ENCODE results near the gene CDKN1C. TPM values are rescaled to one million over a fixed set of nuclear protein-coding genes. Genes with fewer than 3 reads are reported as not detected.
A peak's percentile ranks its signal among the peaks of the same experiment; 100 is the strongest.

CDKN1C gene
- total and polyA plus RNA-seq, 2 of the 8 experiments (the other 6 are each of a cell fraction or from before 2014, with no cell fraction given), result 12.8 to 14.1 TPM

DNA sequence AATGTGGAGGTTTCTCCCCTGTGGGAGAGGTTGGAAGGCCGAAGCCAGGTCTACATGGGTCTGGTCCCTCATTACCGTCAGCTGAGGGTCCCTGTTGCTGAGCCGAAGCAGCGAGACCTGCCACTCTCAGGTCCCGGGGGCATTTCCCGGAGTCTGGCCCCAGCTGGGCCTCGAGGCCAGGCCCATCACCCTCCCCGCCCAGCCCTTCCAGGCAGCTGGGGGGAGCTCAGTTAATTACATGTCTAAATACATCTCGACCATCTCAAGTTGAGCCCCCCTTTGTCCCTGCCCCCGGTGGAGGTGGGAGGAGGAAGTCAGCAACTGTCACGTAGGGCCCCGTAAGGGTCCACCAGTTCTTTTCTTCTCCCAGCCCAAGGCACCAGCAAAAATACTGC, 3.6 kb downstream of the CDKN1C start:
- Histone ChIP-seq H3K23ac (ENCODE audit: insufficient read length) (no peak overlapping the region), H3K9ac (replicated peaks in 1 of 4; ENCODE audit: extremely low read depth in 1 of 4, low read depth in 3 of 4, low read length in 3 of 4) (no peak overlapping the region), H2BK120ac (replicated peaks; ENCODE audit: low read depth, low read length) (no peak overlapping the region), H4K91ac (replicated peaks; ENCODE audit: insufficient read length, low read length) (no peak overlapping the region), H3K27me3 (replicated peaks in 1 of 4; ENCODE audit: control insufficient read depth in 3 of 4, extremely low read depth in 1 of 4, insufficient read depth in 3 of 4, low read length in 3 of 4) (peaks cover 2 to 71% (median 55%) of the 10 kb centered on the region in 4 experiments), H2BK15ac (ENCODE audit: low read length) (0 out of 2 replicates have a peak overlapping the region, but pooled peaks have one; percentile 72), H4K20me1 (replicated peaks in 1 of 2; ENCODE audit: control insufficient read depth in 1 of 2, insufficient read depth in 2 of 2, low read length in 2 of 2) (peaks cover 6 to 13% of the 10 kb centered on the region in 2 experiments), H3K79me2 (ENCODE audit: control insufficient read depth in 1 of 2, insufficient read depth in 2 of 2, low read length in 2 of 2) (no peaks in the 10 kb centered on the region), H2AK5ac (ENCODE audit: low read depth, low read length) (no peak overlapping the region), H3K4me1 (replicated peaks in 1 of 4; ENCODE audit: control insufficient read depth in 3 of 4, insufficient read depth in 4 of 4, low read length in 3 of 4) (peaks cover 0 to 24% (median 20%) of the 10 kb centered on the region in 4 experiments; a peak in 6 of 7 replicates), H4K8ac (ENCODE audit: extremely low read depth, insufficient read depth, low read length) (no peak overlapping the region), H3K18ac (ENCODE audit: extremely low read depth, low read length) (no peak overlapping the region; the same call in 1 of the 2 replicates), H3K14ac (ENCODE audit: insufficient read length) (no peak overlapping the region), H3K36me3 (ENCODE audit: control insufficient read depth in 2 of 4, insufficient read depth in 4 of 4, low read length in 3 of 4) (peaks cover 0 to 4% (median 0%) of the 10 kb centered on the region in 4 experiments; a peak in 1 of 8 replicates), H2AFZ (ENCODE audit: low read length) (no peak overlapping the region), H3K56ac (replicated peaks; ENCODE audit: insufficient read length, low read depth, low read length) (no peak overlapping the region), H3K27ac (ENCODE audit: low read depth, low read length) (no peak overlapping the region), H3K79me1 (ENCODE audit: low read depth, low read length) (no peaks in the 10 kb centered on the region), H2BK12ac (ENCODE audit: low read depth, low read length) (0 out of 2 replicates have a peak overlapping the region, but pooled peaks have one; percentile 39), H3K9me3 (ENCODE audit: insufficient read depth in 2 of 2, low read depth in 1 of 2, low read length in 1 of 2) (no peaks in the 10 kb centered on the region; a peak in 1 of 4 replicates), H4K5ac (ENCODE audit: insufficient read length, low read depth, low read length) (no peak overlapping the region), H2BK20ac (ENCODE audit: low read length) (no peak overlapping the region), H3K4ac (replicated peaks; ENCODE audit: insufficient read length, low read depth, low read length) (no peak overlapping the region), H2BK5ac (ENCODE audit: low read depth, low read length) (no peak overlapping the region), H3K4me3 (ENCODE audit: extremely low read depth in 1 of 4, insufficient read depth in 2 of 4, low read depth in 3 of 4, low read length in 4 of 4) (no peak overlapping the region), H3K4me2 (ENCODE audit: insufficient read depth in 1 of 2, low read depth in 2 of 2, low read length in 2 of 2) (no peak overlapping the region), H3K23me2 (ENCODE audit: low read depth, low read length) (peaks cover 12% of the 10 kb centered on the region; the same call in 1 of the 2 replicates)
- TF ChIP-seq SIRT6 (IDR thresholded peaks at IDR 0.05; ENCODE audit: low read length) (no peak), ZNF274 (IDR thresholded peaks at IDR 0.05; ENCODE audit: borderline replicate concordance, extremely low read depth, low read length) (no peak)
- TF ChIP-seq, protein P1, sequence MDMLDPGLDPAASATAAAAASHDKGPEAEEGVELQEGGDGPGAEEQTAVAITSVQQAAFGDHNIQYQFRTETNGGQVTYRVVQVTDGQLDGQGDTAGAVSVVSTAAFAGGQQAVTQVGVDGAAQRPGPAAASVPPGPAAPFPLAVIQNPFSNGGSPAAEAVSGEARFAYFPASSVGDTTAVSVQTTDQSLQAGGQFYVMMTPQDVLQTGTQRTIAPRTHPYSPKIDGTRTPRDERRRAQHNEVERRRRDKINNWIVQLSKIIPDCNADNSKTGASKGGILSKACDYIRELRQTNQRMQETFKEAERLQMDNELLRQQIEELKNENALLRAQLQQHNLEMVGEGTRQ (IDR thresholded peaks at IDR 0.05; ENCODE audit: low read length), result no peak
- DNase-seq (ENCODE audit: low read depth in 1 of 2, low spot score in 2 of 2) (no peak), FAIRE-seq (no peak)
- WGBS, 2 experiments (ENCODE audit: extremely low coverage in 1 of 2, insufficient coverage in 1 of 2, insufficient read length in 1 of 2, insufficient replicate concordance in 2 of 2, low coverage in 1 of 2, low lambda C conversion rate in 2 of 2, missing lambda C conversion rate in 1 of 2), result 93% methylated on average over 9 of the region's 12 CpGs; no CpG with 5 or more reads in 1 of the 2 experiments
- CTCF ChIA-PET (ENCODE audit: partially characterized antibody), result interaction anchor here (1.1 to 13.5 kb wide), 7 partner anchors 10 to 347 kb away, joined by 3 to 521 read pairs (median 4); no protein-coding TSS in a partner anchor
- POLR2A ChIA-PET (ENCODE audit: partially characterized antibody), result interaction anchor here (0.9 to 1.7 kb wide), 4 partner anchors 11 to 184 kb away, joined by 3 to 5 read pairs (median 4); no protein-coding TSS in a partner anchor

All from H1 (cell line).